H1 (cell line): ENCODE data around the gene CCNY. TPM values are rescaled to one million over a fixed set of nuclear protein-coding genes. Genes with fewer than 3 reads are reported as not detected.

Source experiments
- CTCF ChIA-PET: fragments of 300-600 bp; sonication (Branson Sonifier 250); formaldehyde crosslinking; loops from one replicate; lab custom pipeline; 2021; ENCODE audit not compliant: partially characterized antibody; lab: Charles Lee
- POLR2A ChIA-PET: fragments of 300-600 bp; sonication (Branson Sonifier 250); formaldehyde crosslinking; loops from one replicate; lab custom pipeline; 2021; ENCODE audit warnings: inconsistent platforms; ENCODE audit not compliant: partially characterized antibody; lab: Charles Lee
- DNase-seq, 2 experiments: peaks; one replicate each; pipeline versions ENCODE4 v3.0.0 to v3.0.0-alpha.2; 2010 to 2022; ENCODE audit warnings: low spot score in 2 of 2, low read depth in 1 of 2, mixed read lengths in 1 of 2
- FAIRE-seq: peaks from 2 replicates; lab custom pipeline; 2011; peaks lifted over from hg19 to GRCh38; lab: Jason Lieb, UNC
- H2AFZ ChIP-seq: 2 replicates; pipeline ENCODE4 v1.8.1; 2012; ENCODE audit warnings: low read length, inconsistent platforms
- H2AK5ac ChIP-seq: 2 replicates; pipeline ENCODE4 v1.6.1; 2013; ENCODE audit warnings: low read depth, low read length
- H2BK120ac ChIP-seq: replicated peaks from 2 replicates; pipeline ENCODE3; 2013; ENCODE audit warnings: low read depth, low read length, inconsistent platforms
- H2BK12ac ChIP-seq: 2 replicates; pipeline ENCODE4 v1.6.1; 2013; ENCODE audit warnings: low read depth, low read length
- H2BK15ac ChIP-seq: 2 replicates; pipeline ENCODE4 v1.6.1; 2013; ENCODE audit warnings: low read length
- H2BK20ac ChIP-seq: 2 replicates; pipeline ENCODE4 v1.6.1; 2013; ENCODE audit warnings: low read length
- H2BK5ac ChIP-seq: 2 replicates; pipeline ENCODE4 v1.6.1; 2013; ENCODE audit warnings: low read depth, low read length
- H3K14ac ChIP-seq: 2 replicates; pipeline ENCODE4 v1.6.1; 2013; ENCODE audit warnings: inconsistent platforms; ENCODE audit not compliant: insufficient read length
- H3K18ac ChIP-seq: 2 replicates; pipeline ENCODE4 v1.6.1; 2013; ENCODE audit warnings: low read length; ENCODE audit errors: extremely low read depth
- H3K23ac ChIP-seq: 2 replicates; pipeline ENCODE4 v1.6.1; 2013; ENCODE audit warnings: inconsistent platforms; ENCODE audit not compliant: insufficient read length
- H3K23me2 ChIP-seq: 2 replicates; pipeline ENCODE4 v1.6.1; 2013; ENCODE audit warnings: low read depth, low read length
- H3K27ac ChIP-seq: 2 replicates; pipeline ENCODE4 v1.6.1; 2011; ENCODE audit warnings: low read depth, low read length, inconsistent platforms
- H3K27me3 ChIP-seq, 4 experiments: replicated peaks in 1 of 4; 1 replicate in 1 of 4; 2 replicates in 3 of 4; pipeline versions ENCODE4 v1.6.1 to v1.8.1; 2011 to 2013; ENCODE audit warnings: low read length in 3 of 4, mild to moderate bottlenecking in 3 of 4, inconsistent platforms in 2 of 4, mixed read lengths in 2 of 4, moderate library complexity in 1 of 4; ENCODE audit not compliant: control insufficient read depth in 3 of 4, insufficient read depth in 3 of 4; ENCODE audit errors: extremely low read depth in 1 of 4
- H3K36me3 ChIP-seq, 4 experiments: 2 replicates each; pipeline versions ENCODE4 v1.6.1 to v1.8.1; 2011 to 2013; ENCODE audit warnings: mild to moderate bottlenecking in 4 of 4, low read length in 3 of 4, moderate library complexity in 2 of 4, control low read depth in 1 of 4, inconsistent platforms in 1 of 4; ENCODE audit not compliant: insufficient read depth in 4 of 4, control insufficient read depth in 2 of 4
- H3K4ac ChIP-seq: replicated peaks from 2 replicates; pipeline ENCODE3; 2013; ENCODE audit warnings: low read length, low read depth, mixed read lengths, inconsistent platforms; ENCODE audit not compliant: insufficient read length
- H3K4me1 ChIP-seq, 4 experiments: replicated peaks in 1 of 4; 1 replicate in 1 of 4; 2 replicates in 3 of 4; pipeline versions ENCODE4 v1.6.1 to v1.8.1; 2011 to 2013; ENCODE audit warnings: low read length in 3 of 4, inconsistent platforms in 2 of 4, mixed read lengths in 1 of 4; ENCODE audit not compliant: insufficient read depth in 4 of 4, control insufficient read depth in 3 of 4
- H3K4me2 ChIP-seq, 2 experiments: 2 replicates each; pipeline versions ENCODE4 v1.6.1 to v1.8.1; 2011 to 2013; ENCODE audit warnings: low read depth in 2 of 2, low read length in 2 of 2, control low read depth in 1 of 2, inconsistent platforms in 1 of 2, mild to moderate bottlenecking in 1 of 2; ENCODE audit not compliant: insufficient read depth in 1 of 2
- H3K4me3 ChIP-seq, 4 experiments: fragments of 200-600, 300-600 bp in 1 of 4; sonication (generic), shearing (Covaris generic), sonication (Bioruptor Twin) in 1 of 4; 2 replicates each; pipeline versions ENCODE4 v1.5.1 to v1.8.1; 2011 to 2016; ENCODE audit warnings: low read length in 4 of 4, low read depth in 3 of 4, control low read depth in 2 of 4, inconsistent platforms in 2 of 4, mild to moderate bottlenecking in 2 of 4, mixed read lengths in 1 of 4, moderate library complexity in 1 of 4; ENCODE audit not compliant: insufficient read depth in 2 of 4; ENCODE audit errors: extremely low read depth in 1 of 4
- H3K56ac ChIP-seq: replicated peaks from 2 replicates; pipeline ENCODE3; 2013; ENCODE audit warnings: low read depth, mild to moderate bottlenecking, mixed read lengths, low read length, inconsistent platforms; ENCODE audit not compliant: insufficient read length
- H3K79me1 ChIP-seq: 2 replicates; pipeline ENCODE4 v1.6.1; 2013; ENCODE audit warnings: low read depth, low read length, control low read depth
- H3K79me2 ChIP-seq, 2 experiments: 2 replicates each; pipeline versions ENCODE4 v1.6.1 to v1.8.1; 2012 to 2013; ENCODE audit warnings: low read length in 2 of 2, mild to moderate bottlenecking in 2 of 2, inconsistent platforms in 1 of 2; ENCODE audit not compliant: insufficient read depth in 2 of 2, control insufficient read depth in 1 of 2
- H3K9ac ChIP-seq, 4 experiments: replicated peaks in 1 of 4; 1 replicate in 1 of 4; 2 replicates in 3 of 4; pipeline versions ENCODE4 v1.6.1 to v1.8.1; 2011 to 2013; ENCODE audit warnings: low read depth in 3 of 4, low read length in 3 of 4, control low read depth in 2 of 4, mild to moderate bottlenecking in 2 of 4, moderate library complexity in 2 of 4, inconsistent platforms in 1 of 4; ENCODE audit errors: extremely low read depth in 1 of 4
- H3K9me3 ChIP-seq, 2 experiments: 2 replicates each; pipeline versions ENCODE4 v1.6.1 to v1.8.1; 2012 to 2013; ENCODE audit warnings: mild to moderate bottlenecking in 2 of 2, moderate library complexity in 2 of 2, control low read depth in 1 of 2, inconsistent platforms in 1 of 2, low read depth in 1 of 2, low read length in 1 of 2, mixed read lengths in 1 of 2; ENCODE audit not compliant: insufficient read depth in 2 of 2
- H4K20me1 ChIP-seq, 2 experiments: replicated peaks in 1 of 2; 2 replicates each; pipeline versions ENCODE3 to v1.8.1; 2011 to 2013; ENCODE audit warnings: inconsistent platforms in 2 of 2, low read length in 2 of 2, mild to moderate bottlenecking in 1 of 2; ENCODE audit not compliant: insufficient read depth in 2 of 2, control insufficient read depth in 1 of 2
- H4K5ac ChIP-seq: 2 replicates; pipeline ENCODE4 v1.6.1; 2013; ENCODE audit warnings: low read length, low read depth, mixed read lengths, inconsistent platforms; ENCODE audit not compliant: insufficient read length
- H4K8ac ChIP-seq: 2 replicates; pipeline ENCODE4 v1.8.0; 2013; ENCODE audit warnings: mild to moderate bottlenecking, moderate library complexity, low read length, inconsistent platforms; ENCODE audit not compliant: insufficient read depth; ENCODE audit errors: extremely low read depth
- H4K91ac ChIP-seq: replicated peaks from 2 replicates; pipeline ENCODE3; 2013; ENCODE audit warnings: low read length, mixed read lengths, inconsistent platforms; ENCODE audit not compliant: insufficient read length
- CHD1 ChIP-seq: IDR thresholded peaks from 2 replicates; pipeline ENCODE4 v1.6.1; 2012; ENCODE audit warnings: low read depth, low read length, improper control_type of control experiment
- EP300 ChIP-seq, 2 experiments: IDR thresholded peaks; 1 replicate in 1 of 2; 2 replicates in 1 of 2; pipeline ENCODE4 v1.6.1; 2011 to 2012; ENCODE audit warnings: low read depth in 2 of 2, low read length in 2 of 2, mild to moderate bottlenecking in 2 of 2, borderline replicate concordance in 1 of 2, inconsistent platforms in 1 of 2, moderate library complexity in 1 of 2
- EZH2 ChIP-seq: fragments of 200-600 bp; sonication (generic); IDR thresholded peaks from 2 replicates; pipeline ENCODE4 v1.7.1; 2012; ENCODE audit warnings: low read depth, mild to moderate bottlenecking, moderate library complexity, low read length, inconsistent platforms; ENCODE audit not compliant: severe bottlenecking
- FOSL1 ChIP-seq: IDR thresholded peaks from 2 replicates; pipeline ENCODE4 v1.6.1; 2011; ENCODE audit warnings: mild to moderate bottlenecking, low read depth, low read length, moderate library complexity; ENCODE audit not compliant: insufficient read depth
- KDM1A ChIP-seq: fragments of 200-600, 300-600 bp; sonication (generic); IDR thresholded peaks from 2 replicates; pipeline ENCODE4 v1.7.1; 2016; ENCODE audit warnings: mild to moderate bottlenecking, low read length, borderline replicate concordance
- KDM4A ChIP-seq: IDR thresholded peaks from one replicate; pipeline ENCODE4 v1.7.1; 2012; ENCODE audit warnings: low read depth, mild to moderate bottlenecking, moderate library complexity, low read length, inconsistent platforms; ENCODE audit not compliant: severe bottlenecking
- NANOG ChIP-seq: IDR thresholded peaks from 2 replicates; pipeline ENCODE4 v1.6.1; 2011; ENCODE audit warnings: low read length, low read depth, mild to moderate bottlenecking, inconsistent platforms; ENCODE audit not compliant: insufficient read depth, poor library complexity, severe bottlenecking
- POLR2AphosphoS5 ChIP-seq: IDR thresholded peaks from 2 replicates; pipeline ENCODE4 v1.6.1; 2011; ENCODE audit warnings: low read depth, low read length
- SUZ12 ChIP-seq: fragments of 200-600 bp; sonication (generic); IDR thresholded peaks from 2 replicates; pipeline ENCODE4 v1.6.1; 2012; ENCODE audit warnings: mild to moderate bottlenecking, inconsistent platforms, low read length, moderate library complexity, mixed read lengths
- WGBS, 2 experiments: shearing (Covaris generic) in 1 of 2; methylation state at CpG; one replicate each; pipeline versions ENCODE4 v1.1.6 to v1.1.7; 2013 to 2015; ENCODE audit warnings: low lambda C conversion rate in 2 of 2, mixed read lengths in 2 of 2, inconsistent platforms in 1 of 2, low coverage in 1 of 2, missing lambda C conversion rate in 1 of 2; ENCODE audit not compliant: insufficient replicate concordance in 2 of 2, insufficient coverage in 1 of 2, insufficient read length in 1 of 2; ENCODE audit errors: extremely low coverage in 1 of 2, missing lambda C conversion rate in 1 of 2; 5-methylcytosine and 5-hydroxymethylcytosine counted together
- polyA plus RNA-seq, 7 experiments: library from polyadenylated mRNA; depleted of rRNA in 3 of 7; stranded (reverse) in 5 of 7; unstranded in 2 of 7; fragments of >200 nt in 5 of 7; fragments of 200-250 nt in 2 of 7; gene quantifications; 1 replicate in 5 of 7; 2 replicates in 1 of 7; 4 replicates in 1 of 7; pipeline versions ENCODE4 v1.2.1 to v1.2.3, GENCODE V29; 2011 to 2013; ENCODE audit warnings: missing spikeins in 2 of 7, mixed read lengths in 2 of 7
- total RNA-seq: library from RNA; stranded (reverse); fragmentation: NEBNext Ultra II Directional; extraction: Animal tissue kit (Norgen Biotek cat#: 25700); gene quantifications from 2 replicates; pipeline ENCODE4 v1.2.1, GENCODE V29; 2021
- TF ChIP-seq, protein P1 (sequence below): IDR thresholded peaks from 2 replicates; pipeline ENCODE4 v1.6.1; 2012; ENCODE audit warnings: low read length, inconsistent platforms

The CCNY gene
- total and polyA plus RNA-seq, 2 of the 8 experiments (the other 6 are each of a cell fraction or from before 2014, with no cell fraction given): 25.3 to 68.2 TPM

DNA sequence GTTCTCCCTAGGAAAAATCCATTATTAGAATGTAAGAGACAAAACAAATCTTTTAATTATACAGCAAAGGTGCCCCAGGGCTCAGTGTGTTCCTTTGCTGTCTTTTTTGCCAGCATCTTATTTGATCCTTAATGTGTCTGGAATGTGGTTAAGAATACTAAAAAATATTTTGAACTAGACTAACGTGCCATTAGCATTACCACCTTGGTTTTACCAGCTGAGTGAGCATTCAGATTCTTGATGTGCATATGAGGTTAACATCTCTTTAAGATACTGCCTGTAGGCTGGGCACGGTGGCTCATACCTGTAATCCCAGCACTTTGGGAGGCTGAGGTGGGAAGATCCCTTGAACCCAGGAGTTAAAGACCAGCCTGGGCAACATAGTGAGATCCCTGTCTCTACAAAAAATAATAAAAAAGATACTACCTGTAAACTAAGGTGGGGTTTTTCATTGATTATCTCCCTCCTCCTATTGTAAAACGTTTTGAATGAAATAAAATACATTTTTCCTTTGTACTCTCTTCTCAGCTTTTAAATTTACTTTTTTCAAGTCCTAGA lies 96.6 kb downstream of the CCNY start:
- Histone ChIP-seq H2BK12ac (no peak overlapping the region), H3K27ac (no peak overlapping the region), H2BK120ac (no peak overlapping the region), H3K4me1 (peaks cover 0 to 3% (median 1%) of the 10 kb centered on the region in 4 experiments; a peak in 2 of 7 replicates), H3K9ac (no peak overlapping the region), H4K5ac (no peak overlapping the region), H3K56ac (no peak overlapping the region), H3K4ac (no peak overlapping the region), H3K79me1 (peaks cover 21% of the 10 kb centered on the region), H4K8ac (no peak overlapping the region), H2AK5ac (no peak overlapping the region), H2BK15ac (no peak overlapping the region), H2BK5ac (no peak overlapping the region), H3K18ac (no peak overlapping the region), H3K14ac (no peak overlapping the region), H4K91ac (no peak overlapping the region), H2AFZ (no peak overlapping the region), H3K36me3 (no peaks in the 10 kb centered on the region), H2BK20ac (no peak overlapping the region), H3K4me3 (no peak overlapping the region), H3K23me2 (no peaks in the 10 kb centered on the region), H3K9me3 (no peaks in the 10 kb centered on the region), H3K79me2 (peaks cover 3 to 79% of the 10 kb centered on the region in 2 experiments; a peak in 3 of 4 replicates), H3K4me2 (no peak overlapping the region), H3K23ac (no peak overlapping the region), H3K27me3 (no peaks in the 10 kb centered on the region), H4K20me1 (peaks cover 0 to 2% of the 10 kb centered on the region in 2 experiments)
- TF ChIP-seq POLR2AphosphoS5: no peak
- TF ChIP-seq FOSL1: no peak
- no peak for TF ChIP-seq KDM1A
- TF ChIP-seq, protein P1, sequence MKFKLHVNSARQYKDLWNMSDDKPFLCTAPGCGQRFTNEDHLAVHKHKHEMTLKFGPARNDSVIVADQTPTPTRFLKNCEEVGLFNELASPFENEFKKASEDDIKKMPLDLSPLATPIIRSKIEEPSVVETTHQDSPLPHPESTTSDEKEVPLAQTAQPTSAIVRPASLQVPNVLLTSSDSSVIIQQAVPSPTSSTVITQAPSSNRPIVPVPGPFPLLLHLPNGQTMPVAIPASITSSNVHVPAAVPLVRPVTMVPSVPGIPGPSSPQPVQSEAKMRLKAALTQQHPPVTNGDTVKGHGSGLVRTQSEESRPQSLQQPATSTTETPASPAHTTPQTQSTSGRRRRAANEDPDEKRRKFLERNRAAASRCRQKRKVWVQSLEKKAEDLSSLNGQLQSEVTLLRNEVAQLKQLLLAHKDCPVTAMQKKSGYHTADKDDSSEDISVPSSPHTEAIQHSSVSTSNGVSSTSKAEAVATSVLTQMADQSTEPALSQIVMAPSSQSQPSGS: no peak
- TF ChIP-seq SUZ12: no peak
- TF ChIP-seq KDM4A: no peak
- TF ChIP-seq CHD1: no peak
- no peak for TF ChIP-seq EP300 (IDR thresholded peaks at IDR 0.05; ENCODE audit: borderline replicate concordance in 1 of 2, low read depth in 2 of 2, low read length in 2 of 2)
- no peak for TF ChIP-seq EZH2
- no peak for TF ChIP-seq NANOG
- POLR2A ChIA-PET: no interaction called here
- DNase-seq (no peak), FAIRE-seq (no peak)
- 86% methylated on average over 3 of the region's 3 CpGs; no CpG with 5 or more reads in 1 of the 2 experiments for WGBS, 2 experiments
- CTCF ChIA-PET: no interaction called here
